LNCaP clone FGC (cell line): ENCODE data around the gene ZNF837.

Source experiments
- DNase-seq: peaks from one replicate; pipeline ENCODE4 v3.0.0-alpha.2; 2011; ENCODE audit warnings: low read depth
- H3K4me3 ChIP-seq: 2 replicates; pipeline ENCODE4 v1.5.1; 2011; ENCODE audit warnings: mild to moderate bottlenecking, low read depth, low read length, control low read depth
- CTCF ChIP-seq: IDR thresholded peaks from 2 replicates; pipeline ENCODE4 v1.5.1; 2012; ENCODE audit warnings: mild to moderate bottlenecking; ENCODE audit not compliant: control insufficient read depth, insufficient read depth; ENCODE audit errors: extremely low read depth

ZNF837 gene

GRCh38 chr19:58367698-58368454, 13.0 kb downstream of the ZNF837 start:
- no peak overlapping the region for H3K4me3 ChIP-seq
- no peak for TF ChIP-seq CTCF
- DNase-seq: no peak

- no peak for DNase-seq
- H3K4me3 ChIP-seq: no peak overlapping the region
- TF ChIP-seq CTCF: no peak
Measured at GRCh38 chr19:58366585-58367430, 14.0 kb downstream of the ZNF837 start.

GRCh38 chr19:58364146-58364545, 16.7 kb downstream of the ZNF837 start:
- H3K4me3 ChIP-seq: no peak overlapping the region
- DNase-seq: no peak
- no peak for TF ChIP-seq CTCF

GRCh38 chr19:58362272-58362994, 18.4 kb downstream of the ZNF837 start, which contains the start of gene ZNF497:
ZNF497 (minus strand) TSS chr19:58362751; CDS start chr19:58357635, 5,116 bp downstream.
- H3K4me3 ChIP-seq: peak within 1 kb of the TSS; percentile 71
- no peak for TF ChIP-seq CTCF
- peak; percentile 86 for DNase-seq

GRCh38 chr19:58361900-58362271, 18.9 kb downstream of the ZNF837 start:
- peak overlapping the region; percentile 71 for H3K4me3 ChIP-seq
- no peak for DNase-seq
- TF ChIP-seq CTCF: no peak

GRCh38 chr19:58357481-58358145, 23.2 kb downstream of the ZNF837 start:
- H3K4me3 ChIP-seq: no peak overlapping the region
- no peak for TF ChIP-seq CTCF
- DNase-seq: no peak
